Measurements from ENCODE around the gene TIMM44.
"Not testable (repeated sequence)": the region's sequence is repeated elsewhere in the genome, so short reads cannot be mapped to it uniquely, and the experiment has no call there.

TIMM44 gene

DNA sequence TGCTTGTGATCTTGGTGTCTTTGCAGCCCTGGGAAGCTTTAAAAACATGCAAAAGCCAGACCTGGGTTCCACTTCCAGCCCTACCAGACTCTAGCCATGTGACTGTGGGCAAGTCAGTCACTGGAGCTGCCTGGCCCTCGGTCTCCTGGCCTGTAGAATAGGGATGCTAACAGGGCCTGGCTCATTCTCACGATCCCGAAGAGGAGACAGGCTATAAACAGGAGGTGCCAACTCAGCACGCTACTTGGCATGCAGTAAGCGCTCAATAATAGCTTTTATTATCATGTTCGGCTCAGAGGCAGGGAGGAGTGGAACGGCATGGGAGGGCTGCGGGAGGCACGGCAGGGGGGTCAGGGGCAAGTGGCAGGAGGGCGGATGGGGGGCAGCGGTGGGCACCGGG is 19.2 kb downstream of the TIMM44 start:
- DNase-seq: no peak

DNA sequence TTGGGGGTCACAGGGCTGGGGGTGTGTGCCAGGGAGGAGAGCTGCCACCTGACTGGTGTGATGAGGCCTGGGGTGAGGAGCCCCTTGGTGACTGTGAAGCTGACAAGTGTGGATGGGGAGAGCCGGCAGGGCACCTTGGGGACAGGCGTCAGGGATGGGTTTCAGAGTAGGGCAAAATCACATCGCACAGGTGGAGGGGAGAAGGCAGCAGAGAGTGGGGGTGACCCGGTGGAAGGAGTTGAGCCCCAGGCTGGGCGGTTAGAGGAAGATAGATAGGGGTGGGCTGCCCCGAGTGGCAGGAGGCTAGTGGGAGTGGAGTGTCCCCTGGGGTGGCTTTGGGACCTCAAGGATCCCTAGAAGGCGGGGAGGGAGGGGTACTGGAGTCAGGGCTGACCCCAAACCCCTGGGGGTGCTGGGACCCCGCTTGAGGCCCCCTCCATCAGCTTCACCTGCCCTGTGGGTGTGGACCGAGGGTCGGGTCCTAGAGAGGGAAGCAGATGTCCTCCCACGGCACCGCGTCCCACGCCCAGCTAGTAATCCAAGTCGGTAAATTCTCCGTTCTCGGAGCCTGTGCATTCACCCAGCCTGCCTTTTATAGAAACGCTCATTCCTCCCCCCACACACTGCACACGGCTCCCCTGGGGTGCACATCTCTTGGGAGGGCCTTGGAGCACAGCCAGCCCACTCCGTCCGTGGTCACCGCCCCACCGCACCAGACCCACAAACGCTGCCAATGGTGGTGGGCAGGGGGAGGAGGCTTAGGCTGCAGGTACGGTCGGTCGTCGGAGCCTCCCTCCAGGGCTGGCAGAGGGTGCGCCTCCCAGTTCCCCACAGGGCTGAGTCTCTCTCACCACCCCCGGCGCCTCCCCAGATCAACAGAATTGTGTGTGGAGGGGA is 19.9 kb downstream of the TIMM44 start:
- DNase-seq: no peak

GRCh38 chr19:7922836-7923195 is 20.6 kb downstream of the TIMM44 start:
- DNase-seq: no peak

DNA sequence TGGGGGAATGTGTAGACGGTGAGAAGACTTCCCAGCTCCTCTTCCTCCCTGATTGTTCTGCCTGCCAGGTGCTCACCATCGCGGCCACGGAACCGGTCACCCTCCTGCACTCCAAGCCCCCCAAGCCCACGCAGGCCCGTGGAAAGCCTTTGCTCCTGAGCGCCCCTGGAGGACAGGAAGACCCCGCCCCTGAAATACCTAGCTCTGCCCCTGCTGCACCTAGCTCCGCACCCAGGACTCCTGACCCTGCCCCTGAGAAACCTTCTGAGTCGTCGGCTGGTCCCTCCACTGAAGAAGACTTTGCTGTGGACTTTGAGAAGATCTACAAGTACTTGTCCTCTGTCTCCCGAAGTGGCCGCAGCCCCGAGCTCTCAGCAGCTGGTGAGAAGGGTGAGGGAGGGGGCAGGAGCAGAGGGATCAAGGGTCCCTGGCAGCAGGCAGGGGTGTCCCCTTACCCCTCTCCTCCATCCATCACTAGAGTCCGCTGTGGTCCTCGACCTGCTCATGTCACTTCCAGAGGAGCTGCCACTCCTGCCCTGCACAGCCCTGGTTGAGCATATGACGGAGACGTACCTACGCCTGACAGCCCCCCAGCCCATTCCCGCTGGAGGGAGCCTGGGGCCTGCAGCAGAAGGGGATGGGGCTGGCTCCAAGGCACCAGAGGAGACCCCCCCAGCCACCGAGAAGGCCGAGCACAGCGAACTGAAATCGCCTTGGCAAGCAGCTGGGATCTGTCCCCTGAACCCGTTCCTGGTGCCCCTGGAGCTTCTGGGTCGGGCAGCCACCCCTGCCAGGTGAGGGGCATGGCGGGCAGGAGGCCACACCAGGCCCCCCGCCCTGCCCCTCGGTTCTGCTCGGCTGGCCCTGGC is 21.3 kb downstream of the TIMM44 start:
- DNase-seq: no peak

- no peak for DNase-seq
Measured at GRCh38 chr19:7921302-7921966, 22.0 kb downstream of the TIMM44 start.

- DNase-seq: peak; percentile 95
Measured at GRCh38 chr19:7920519-7921301, 22.8 kb downstream of the TIMM44 start.

DNA sequence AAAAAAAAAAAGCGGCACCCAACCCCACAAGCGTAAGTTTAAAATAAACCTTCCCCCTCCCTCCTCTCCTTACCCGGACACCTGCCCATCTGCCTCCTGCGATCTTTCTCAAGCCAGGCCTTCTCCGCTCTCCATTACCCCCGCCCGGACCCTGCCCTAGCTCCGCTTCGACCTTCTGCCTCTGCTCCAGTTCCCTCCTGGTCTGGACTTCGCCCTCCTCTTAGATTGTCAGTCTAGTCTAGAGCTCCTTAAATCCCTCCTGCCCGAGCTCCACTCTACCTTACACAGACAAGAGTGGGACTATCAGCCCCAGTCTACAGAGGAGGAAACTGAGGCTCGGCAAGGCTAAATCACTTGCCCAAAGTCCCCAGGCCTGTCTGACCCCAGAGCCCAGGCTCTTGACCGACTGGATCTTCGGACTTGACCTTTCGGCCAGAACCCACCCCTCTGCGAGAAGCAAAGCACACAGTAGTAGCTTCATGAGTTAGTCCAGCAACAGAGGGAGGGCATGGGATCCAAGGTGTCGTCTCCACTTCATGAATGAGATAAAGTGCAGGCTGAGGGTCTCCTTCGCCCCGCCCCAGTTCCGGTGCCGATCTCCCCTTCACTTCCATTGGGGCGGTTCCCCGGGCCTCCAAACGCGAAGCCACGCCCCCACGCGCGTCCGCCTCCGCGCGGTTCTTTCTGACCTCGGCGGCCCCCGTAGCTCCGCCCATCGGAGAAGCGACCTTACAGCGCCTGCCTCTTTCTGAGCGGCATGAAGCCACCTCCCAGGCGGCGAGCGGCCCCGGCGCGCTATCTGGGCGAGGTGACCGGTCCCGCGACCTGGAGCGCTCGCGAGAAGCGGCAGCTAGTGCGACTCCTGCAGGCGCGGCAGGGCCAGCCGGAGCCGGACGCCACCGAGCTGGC is 23.6 kb downstream of the TIMM44 start, which contains the start of gene SNAPC2:
SNAPC2 (plus strand) TSS at position 729 of the 909 bp plus-strand sequence; CDS start at position 758, 29 bp downstream.
- DNase-seq: peak; percentile 97

DNA sequence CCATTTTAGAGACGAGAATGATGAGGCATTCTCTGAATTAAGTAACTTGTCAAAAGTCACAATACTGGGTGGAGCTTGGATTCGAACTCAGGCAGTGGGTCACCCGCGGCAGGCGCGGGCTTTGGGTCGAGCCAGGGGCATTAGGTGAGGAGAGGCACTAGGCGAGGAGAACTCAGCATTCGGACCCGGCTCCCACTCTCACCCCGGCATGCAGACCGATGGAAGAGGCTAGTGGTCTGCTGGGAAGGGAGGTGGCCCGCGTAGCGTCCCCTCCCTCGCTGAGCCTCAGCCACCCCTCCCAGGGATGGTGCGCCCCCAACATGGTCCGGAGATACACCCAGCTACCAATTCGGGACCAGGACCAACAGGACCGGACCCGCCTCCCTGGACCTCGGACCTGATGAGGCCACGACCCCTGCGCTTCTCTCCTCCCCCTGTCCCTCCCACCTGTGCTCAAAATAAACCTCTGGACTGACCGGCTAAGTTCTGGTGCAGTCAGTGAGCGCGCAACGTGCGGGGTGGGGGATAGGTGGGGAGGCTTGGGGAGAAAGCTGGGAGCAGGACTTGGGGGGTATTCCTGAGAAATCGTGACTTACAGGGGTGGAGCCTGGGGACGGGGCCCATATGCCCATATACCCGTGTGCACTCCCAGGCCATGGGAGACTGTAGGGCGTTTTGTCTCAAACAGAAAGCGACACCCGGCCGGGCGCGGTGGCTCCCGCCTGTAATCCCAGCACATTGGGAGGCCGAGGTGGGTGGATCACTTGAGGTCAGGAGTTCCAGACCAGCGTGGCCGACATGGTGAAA is 24.6 kb downstream of the TIMM44 start:
- DNase-seq: no peak

DNA sequence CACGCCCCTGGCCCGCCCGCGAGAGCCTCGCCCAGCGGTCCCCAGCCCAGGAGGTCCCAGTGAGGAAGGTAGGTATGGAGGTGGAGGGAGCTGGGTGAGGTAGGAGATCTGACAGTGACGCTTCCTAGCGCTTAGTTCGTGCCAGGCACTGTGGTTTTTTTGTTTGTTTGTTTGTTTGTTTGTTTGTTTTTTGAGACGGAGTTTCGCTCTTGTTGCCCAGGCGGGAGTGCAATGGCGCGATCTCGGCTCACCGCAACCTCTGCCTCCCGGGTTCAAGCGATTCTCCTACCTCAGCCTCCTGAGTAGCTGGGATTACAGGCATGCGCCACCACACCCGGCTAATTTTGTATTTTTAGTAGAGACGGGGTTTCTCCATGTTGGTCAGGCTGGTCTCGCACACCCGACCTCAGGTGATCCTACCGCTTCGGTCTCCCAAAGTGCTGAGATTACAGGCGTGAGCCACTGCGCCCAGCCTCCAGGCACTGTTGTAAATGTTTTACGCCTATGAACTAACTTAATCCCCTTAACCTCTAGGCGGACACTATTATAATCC is 25.3 kb downstream of the TIMM44 start:
- not testable (repeated sequence) for DNase-seq

DNA sequence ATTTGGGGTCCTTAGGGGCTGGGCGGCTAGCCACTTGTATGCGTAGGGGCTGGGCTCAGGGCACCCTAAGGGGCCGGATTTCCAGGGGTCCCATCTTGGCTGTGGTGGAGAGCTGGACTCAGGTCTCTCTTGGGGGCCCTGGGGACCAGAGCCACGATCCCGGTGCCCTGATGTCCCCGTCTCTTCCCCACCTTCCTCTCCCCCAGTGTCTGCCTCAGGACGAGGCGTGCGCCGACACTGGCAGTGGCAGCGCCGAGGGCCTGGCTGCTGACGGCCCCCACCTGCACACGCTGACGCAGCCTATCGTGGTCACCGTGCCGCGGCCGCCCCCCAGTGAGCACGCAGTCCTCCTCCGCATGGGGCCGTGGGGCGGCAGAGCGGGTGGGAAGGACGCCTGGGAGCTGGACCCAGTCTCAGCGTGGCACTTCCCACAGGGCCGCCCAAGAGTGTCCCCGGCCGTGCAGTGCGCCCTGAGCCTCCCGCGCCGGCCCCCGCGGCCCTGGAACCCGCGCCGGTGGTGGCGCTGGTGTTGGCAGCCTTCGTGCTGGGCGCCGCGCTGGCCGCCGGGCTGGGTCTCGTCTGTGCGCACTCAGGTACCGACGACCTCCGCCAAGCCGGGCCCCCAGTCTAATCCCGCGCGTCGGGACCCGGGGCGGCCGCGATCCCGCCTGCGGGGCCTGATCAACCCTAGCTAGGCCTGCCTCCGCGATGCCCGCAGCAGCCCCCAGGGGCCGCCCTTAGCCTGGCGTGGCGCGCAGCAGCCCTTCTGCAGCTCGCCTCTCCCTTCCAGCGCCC is 26.0 kb downstream of the TIMM44 start:
- DNase-seq: peak; percentile 46

DNA sequence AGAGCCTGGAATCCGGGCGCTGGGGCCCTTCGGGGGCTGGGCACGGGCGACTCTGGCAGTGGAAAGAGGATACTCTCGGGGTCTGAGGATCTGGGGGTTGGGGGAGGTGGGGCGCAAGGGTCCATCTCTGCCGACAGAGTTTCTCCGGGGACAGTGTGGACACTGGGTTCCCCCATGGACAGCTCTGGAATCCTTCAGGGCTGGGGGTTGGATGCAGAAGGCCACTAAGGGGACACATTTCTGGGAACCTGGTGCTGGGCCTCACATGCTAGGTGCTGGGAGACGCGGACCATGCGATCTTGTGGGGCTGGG is 26.6 kb downstream of the TIMM44 start:
- no peak for DNase-seq

DNA sequence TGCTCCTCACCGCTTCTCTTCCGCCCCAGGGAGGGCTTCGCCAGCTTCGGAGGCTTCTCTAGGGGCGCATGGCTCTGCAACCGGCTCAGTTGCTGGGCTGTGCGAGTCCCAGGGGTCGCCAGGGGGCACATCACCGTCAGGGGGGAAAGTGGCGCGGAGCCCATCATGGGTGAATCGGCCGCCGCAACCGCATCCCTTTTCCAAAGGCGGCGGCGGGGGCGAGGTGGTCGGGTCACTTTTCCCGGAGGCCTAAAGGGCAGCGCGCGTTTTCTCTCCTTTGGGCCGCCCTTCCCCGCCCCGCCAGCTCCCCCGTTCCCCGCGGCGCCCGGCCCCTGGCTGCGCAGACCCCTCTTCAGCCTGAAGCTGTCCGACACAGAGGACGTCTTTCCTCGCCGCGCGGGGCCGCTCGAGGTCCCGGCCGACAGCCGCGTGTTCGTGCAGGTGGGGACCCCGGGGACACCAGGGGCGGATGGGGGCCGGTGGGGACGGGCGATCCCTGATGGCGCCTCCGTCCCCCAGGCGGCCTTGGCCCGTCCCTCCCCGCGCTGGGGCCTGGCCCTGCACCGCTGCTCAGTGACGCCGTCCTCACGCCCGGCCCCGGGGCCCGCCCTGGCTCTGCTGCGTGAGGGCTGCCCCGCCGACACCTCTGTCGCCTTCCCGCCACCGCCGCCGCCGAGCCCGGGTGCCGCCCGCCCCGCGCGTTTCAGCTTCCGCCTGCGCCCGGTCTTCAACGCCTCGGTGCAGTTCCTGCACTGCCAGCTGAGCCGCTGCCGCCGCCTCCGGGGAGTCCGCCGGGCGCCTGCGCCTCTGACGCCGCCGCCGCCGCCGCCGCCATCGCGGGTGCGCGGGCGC is 27.1 kb downstream of the TIMM44 start:
- peak; percentile 57 for DNase-seq

- DNase-seq: no peak
Measured at GRCh38 chr19:7915250-7916102, 28.0 kb downstream of the TIMM44 start.

DNA sequence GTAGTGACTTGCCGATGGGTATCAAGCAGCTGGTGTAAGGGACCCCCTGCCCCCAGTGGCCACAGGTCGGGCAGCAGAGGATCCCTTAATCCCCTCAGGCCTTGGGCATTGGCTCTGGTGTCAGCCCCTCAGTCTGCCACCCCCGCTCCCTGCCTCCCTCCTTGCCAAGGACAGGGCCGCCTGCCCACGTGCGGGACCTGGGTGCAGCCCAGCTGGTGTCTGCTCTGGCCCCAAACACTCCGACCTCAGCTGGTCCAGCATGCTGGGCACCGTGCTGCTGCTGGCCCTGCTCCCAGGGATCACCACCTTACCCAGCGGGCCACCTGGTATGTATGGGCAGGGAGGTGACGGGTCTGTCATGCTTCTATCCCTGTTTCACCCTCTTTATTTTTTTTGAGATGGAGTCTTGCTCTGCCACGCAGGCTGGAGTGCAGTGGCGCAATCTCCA is 28.8 kb downstream of the TIMM44 start, which contains the start of gene TGFBR3L:
TGFBR3L (plus strand) TSS at position 233 of the 448 bp plus-strand sequence.
- no peak for DNase-seq

GRCh38 chr19:7914099-7914498 is 29.4 kb downstream of the TIMM44 start:
- no peak for DNase-seq

DNA sequence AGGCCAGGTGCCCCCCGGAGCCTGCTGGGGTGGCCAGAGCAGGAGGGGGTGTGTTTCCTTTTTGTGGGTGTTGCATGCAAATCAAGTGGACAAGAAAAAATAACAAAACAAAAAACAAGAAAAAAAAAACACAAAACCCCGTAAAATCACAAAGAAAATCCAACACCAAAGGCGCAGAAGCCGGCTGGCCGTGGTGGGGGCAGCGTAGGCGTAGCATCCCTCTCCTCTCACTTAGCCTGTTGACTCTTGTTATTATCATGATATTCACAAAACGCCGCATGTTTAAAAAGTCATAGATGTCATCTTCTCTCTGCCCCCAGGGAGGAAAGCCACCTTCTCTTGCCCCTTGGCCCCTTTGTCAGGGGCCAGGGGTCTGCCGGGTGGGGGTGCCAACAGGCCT is 29.8 kb downstream of the TIMM44 start:
- no peak for DNase-seq
